GM19099 (cell line): Measurements from ENCODE around the gene PDE11A.

Experiments
- POLR2A ChIP-seq: IDR thresholded peaks from 3 replicates; pipeline ENCODE4 v1.6.1; 2011; ENCODE audit warnings: low read depth; ENCODE audit not compliant: insufficient read length; ENCODE audit errors: extremely low read depth

Gene PDE11A

GRCh38 chr2:177832611-177833433, 239.8 kb downstream of the PDE11A start:
- TF ChIP-seq POLR2A: no peak

GRCh38 chr2:177830881-177831386, 241.6 kb downstream of the PDE11A start:
- TF ChIP-seq POLR2A: no peak

GRCh38 chr2:177828557-177828956, 244.0 kb downstream of the PDE11A start:
- TF ChIP-seq POLR2A: no peak

DNA sequence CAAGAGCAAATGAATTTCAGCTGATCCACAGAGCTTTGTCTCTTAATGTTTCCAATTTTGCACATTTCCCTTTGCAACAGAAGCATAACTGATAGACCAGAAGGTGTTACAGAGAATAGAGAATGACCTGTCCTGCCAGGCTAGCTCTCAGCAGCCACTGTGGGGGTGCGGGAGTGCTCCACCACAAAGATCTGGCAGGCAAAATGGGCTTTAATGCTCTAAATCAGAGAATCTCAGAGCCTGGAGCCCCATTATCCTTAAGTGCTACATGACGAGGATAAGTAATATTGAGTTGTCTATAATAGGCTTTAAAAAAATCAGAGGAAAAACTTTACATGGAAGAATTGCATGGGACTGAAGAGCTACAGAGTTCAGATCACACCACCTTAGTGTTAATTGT, 245.7 kb downstream of the PDE11A start:
- TF ChIP-seq POLR2A: no peak

GRCh38 chr2:177822941-177823340, 249.6 kb downstream of the PDE11A start:
- no peak for TF ChIP-seq POLR2A

DNA sequence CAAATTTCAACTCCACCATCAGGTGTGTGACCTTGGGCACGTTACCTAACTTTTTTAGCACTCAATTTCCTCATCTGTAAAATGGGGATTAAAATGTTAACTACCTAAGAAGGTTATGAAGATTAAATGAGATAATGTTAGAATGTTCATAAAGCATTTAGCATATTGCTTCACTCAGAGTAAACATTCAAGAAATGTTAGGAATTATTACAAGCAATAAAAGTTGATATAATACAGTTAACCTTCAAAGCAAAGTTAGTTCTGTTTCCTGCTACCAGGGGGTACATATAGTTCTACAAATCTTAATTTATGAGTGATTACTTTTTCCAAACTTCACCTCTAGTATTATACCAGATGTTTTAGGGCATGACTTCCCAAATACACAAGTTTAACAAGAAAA, 254.2 kb downstream of the PDE11A start:
- no peak for TF ChIP-seq POLR2A

- TF ChIP-seq POLR2A: no peak
Observed at GRCh38 chr2:177817300-177817699, 255.3 kb downstream of the PDE11A start.

- TF ChIP-seq POLR2A: no peak
Observed at GRCh38 chr2:177816766-177817165, 255.8 kb downstream of the PDE11A start.

- TF ChIP-seq POLR2A: no peak
Observed at GRCh38 chr2:177812713-177813396, 259.7 kb downstream of the PDE11A start.

- no peak for TF ChIP-seq POLR2A
Observed at GRCh38 chr2:177810906-177811305, 261.7 kb downstream of the PDE11A start.

DNA sequence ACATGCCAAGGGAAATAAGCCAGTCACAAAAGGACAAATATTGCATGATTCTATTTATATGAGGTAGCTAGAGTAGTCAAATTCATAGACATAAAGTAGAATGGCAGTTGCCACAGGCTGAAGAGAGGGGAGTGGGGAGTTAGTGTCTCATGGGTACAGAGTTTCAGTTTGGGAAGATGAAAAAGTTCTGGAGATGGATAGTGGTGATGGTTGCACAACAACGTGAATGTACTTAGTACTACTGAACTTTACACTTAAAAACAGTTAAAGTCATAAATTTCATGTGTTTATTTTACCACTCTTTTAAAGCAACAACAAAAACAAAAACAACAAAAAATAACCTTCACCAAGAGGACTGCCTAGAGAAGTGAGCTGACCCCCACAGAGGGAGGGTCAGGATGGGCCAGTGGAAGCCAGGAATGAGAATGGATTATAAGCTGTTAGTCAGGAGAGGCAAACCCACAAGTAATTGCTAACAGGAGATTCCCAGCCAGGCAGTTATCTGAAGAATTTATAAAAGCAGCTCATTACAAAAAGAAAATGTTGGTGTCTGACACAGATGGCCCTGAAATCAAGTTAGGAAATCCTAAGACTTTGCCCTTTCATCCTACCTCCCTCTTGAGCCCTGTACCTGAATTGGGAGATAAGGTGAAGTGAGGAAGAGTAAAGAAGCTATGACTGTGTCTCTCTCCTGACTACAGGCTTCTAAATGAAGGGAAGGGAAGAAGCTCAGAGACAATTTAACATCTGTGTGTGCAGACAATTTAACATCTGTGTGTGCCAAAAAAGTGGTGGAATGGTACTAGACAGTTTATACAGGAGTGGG, 263.4 kb downstream of the PDE11A start:
- TF ChIP-seq POLR2A: no peak

- TF ChIP-seq POLR2A: no peak
Observed at GRCh38 chr2:177806025-177806424, 266.6 kb downstream of the PDE11A start.

DNA sequence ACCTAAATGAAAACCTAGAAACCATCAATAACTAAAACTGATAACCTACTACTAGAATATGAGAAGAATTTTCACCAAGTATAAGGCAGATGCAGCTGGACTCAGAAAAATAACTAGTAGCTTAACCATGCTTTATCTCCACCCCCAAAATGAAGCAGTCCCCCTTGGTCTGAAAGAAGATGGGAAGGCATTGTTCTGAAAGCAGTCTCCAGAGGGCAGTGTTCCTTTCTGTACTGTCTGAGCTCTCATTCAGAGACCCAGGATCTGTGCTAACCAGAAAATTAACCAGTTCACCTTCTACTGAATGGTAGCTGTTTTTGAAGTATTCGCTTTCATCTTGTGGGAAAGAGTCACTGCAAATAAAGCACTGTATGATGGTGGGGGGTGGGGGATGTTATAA, 273.0 kb downstream of the PDE11A start:
- no peak for TF ChIP-seq POLR2A

GRCh38 chr2:177797808-177798207, 274.8 kb downstream of the PDE11A start:
- no peak for TF ChIP-seq POLR2A
